Activated CD8-positive, alpha-beta T cell treated with anti-CD3 and anti-CD28 coated beads for 36 hours (primary cell): ENCODE data around the gene ASCL5. TPM values are rescaled to one million over a fixed set of nuclear protein-coding genes. Genes with fewer than 3 reads are reported as not detected.
"Not testable (repeated sequence)": the region's sequence is repeated elsewhere in the genome, so short reads cannot be mapped to it uniquely, and the experiment has no call there.

Experiments
- ATAC-seq: fragments of 200-7000 bp; cut with Tn5 transposase; one replicate; pipeline ENCODE4 v1.10.0; 2021; ENCODE audit warnings: mild to moderate bottlenecking, moderate library complexity
- CTCF ChIA-PET: fragments of 350-600 bp; sonication (Branson Sonifier 250); formaldehyde crosslinking; loops from one replicate; lab custom pipeline; 2021; ENCODE audit warnings: antibody characterized with exemption; lab: Charles Lee
- POLR2A ChIA-PET: fragments of 350-600 bp; sonication (Branson Sonifier 250); formaldehyde crosslinking; loops from one replicate; lab custom pipeline; 2021; ENCODE audit warnings: antibody characterized with exemption; lab: Charles Lee
- DNase-seq: peaks from one replicate; pipeline ENCODE4 v3.0.0-alpha.2; 2020
- H3K27ac Mint-ChIP-seq: one replicate; pipeline ENCODE4 v1.8.0; 2021; ENCODE audit warnings: mild to moderate bottlenecking, mixed read lengths
- H3K27me3 Mint-ChIP-seq: one replicate; pipeline ENCODE4 v1.8.0; 2021; ENCODE audit warnings: mixed read lengths
- H3K36me3 Mint-ChIP-seq: one replicate; pipeline ENCODE4 v1.8.0; 2021; ENCODE audit warnings: low read depth, mixed read lengths
- H3K4me1 Mint-ChIP-seq: one replicate; pipeline ENCODE4 v1.8.0; 2021; ENCODE audit warnings: low read depth, mixed read lengths
- H3K4me3 Mint-ChIP-seq: one replicate; pipeline ENCODE4 v1.8.0; 2021; ENCODE audit warnings: mild to moderate bottlenecking, moderate library complexity, mixed read lengths
- H3K9me3 Mint-ChIP-seq: one replicate; pipeline ENCODE4 v1.8.0; 2021; ENCODE audit warnings: mixed read lengths
- intact Hi-C: fragments of 100-400 bp; cut with micrococcal nuclease; formaldehyde crosslinking; loops from one replicate; pipeline ENCODE4 v1.10.0; 2022
- total RNA-seq, 2 experiments: library from RNA; stranded (reverse); gene quantifications; one replicate each; pipeline ENCODE4 v1.2.3, GENCODE V29; 2021
- TF ChIP-seq, protein P1 (sequence below): fragments of 200-600 bp; IDR thresholded peaks from one replicate; pipeline ENCODE4 v1.8.0; 2022; ENCODE audit warnings: antibody characterized with exemption, mild to moderate bottlenecking

The ASCL5 gene
- total RNA-seq, 2 experiments from 2014 or later: 0.29 to 0.36 TPM

- Mint-ChIP-seq H3K36me3 (no peaks in the 10 kb centered on the region), H3K9me3 (no peaks in the 10 kb centered on the region), H3K27me3 (peaks cover 5% of the 10 kb centered on the region), H3K4me3 (no peak overlapping the region), H3K27ac (peak overlapping the region; percentile 10), H3K4me1 (peaks cover 24% of the 10 kb centered on the region)
- CTCF ChIA-PET: interaction anchor here (1.0 to 5.3 kb wide), 7 partner anchors 11 to 50 kb away, joined by 3 to 27 read pairs (median 8); partner anchors contain the start of gene TMEM9
- ATAC-seq (no peak), DNase-seq (no peak)
- TF ChIP-seq, protein P1, sequence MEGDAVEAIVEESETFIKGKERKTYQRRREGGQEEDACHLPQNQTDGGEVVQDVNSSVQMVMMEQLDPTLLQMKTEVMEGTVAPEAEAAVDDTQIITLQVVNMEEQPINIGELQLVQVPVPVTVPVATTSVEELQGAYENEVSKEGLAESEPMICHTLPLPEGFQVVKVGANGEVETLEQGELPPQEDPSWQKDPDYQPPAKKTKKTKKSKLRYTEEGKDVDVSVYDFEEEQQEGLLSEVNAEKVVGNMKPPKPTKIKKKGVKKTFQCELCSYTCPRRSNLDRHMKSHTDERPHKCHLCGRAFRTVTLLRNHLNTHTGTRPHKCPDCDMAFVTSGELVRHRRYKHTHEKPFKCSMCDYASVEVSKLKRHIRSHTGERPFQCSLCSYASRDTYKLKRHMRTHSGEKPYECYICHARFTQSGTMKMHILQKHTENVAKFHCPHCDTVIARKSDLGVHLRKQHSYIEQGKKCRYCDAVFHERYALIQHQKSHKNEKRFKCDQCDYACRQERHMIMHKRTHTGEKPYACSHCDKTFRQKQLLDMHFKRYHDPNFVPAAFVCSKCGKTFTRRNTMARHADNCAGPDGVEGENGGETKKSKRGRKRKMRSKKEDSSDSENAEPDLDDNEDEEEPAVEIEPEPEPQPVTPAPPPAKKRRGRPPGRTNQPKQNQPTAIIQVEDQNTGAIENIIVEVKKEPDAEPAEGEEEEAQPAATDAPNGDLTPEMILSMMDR: no peak
- POLR2A ChIA-PET: interaction anchor here (4.1 kb wide), 1 partner anchor 14 kb away, joined by 24 read pairs; the partner anchor contains the start of gene TMEM9
- intact Hi-C loops: no loop called here
Measured at GRCh38 chr1:201169203-201169602, 42.2 kb upstream of the ASCL5 start.

- H3K27me3 Mint-ChIP-seq: peaks cover 5% of the 10 kb centered on the region
- intact Hi-C loops: no loop called here
- ATAC-seq: no peak
- H3K9me3 Mint-ChIP-seq: no peaks in the 10 kb centered on the region
- TF ChIP-seq, protein P1: no peak
- H3K4me3 Mint-ChIP-seq: no peak overlapping the region
- ChIA-PET CTCF (interaction anchor here (1.0 to 5.3 kb wide), 6 partner anchors 9 to 187 kb away, joined by 3 to 27 read pairs (median 4); no protein-coding TSS in a partner anchor), POLR2A (interaction anchor here (0.6 to 1.5 kb wide), 4 partner anchors 13 to 304 kb away, joined by 3 to 4 read pairs (median 4); partner anchors contain the start of gene TMEM9)
- no peaks in the 10 kb centered on the region for H3K36me3 Mint-ChIP-seq
- H3K4me1 Mint-ChIP-seq: peaks cover 19% of the 10 kb centered on the region
- no peak for DNase-seq
- H3K27ac Mint-ChIP-seq: no peak overlapping the region
Measured at GRCh38 chr1:201167041-201167991, 40.3 kb upstream of the ASCL5 start.

DNA sequence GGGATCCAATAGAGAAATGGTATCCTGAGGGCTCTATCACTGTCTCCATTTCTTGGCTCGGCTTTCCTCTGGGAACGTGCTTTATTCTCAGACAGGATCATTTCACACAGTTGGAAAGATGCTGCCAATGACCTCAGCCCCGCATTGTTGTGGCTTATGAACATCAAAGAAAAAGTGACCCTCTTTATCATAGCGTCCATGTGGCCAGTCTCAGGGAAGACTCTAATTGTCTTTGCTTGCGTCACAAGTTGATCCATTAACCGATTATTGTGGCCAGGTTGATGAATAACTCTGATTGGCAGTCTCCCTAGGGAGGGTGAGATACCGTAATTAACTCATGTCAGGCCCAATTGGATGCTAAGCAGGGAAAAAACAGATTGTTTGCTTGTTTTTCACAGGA is 37.7 kb upstream of the ASCL5 start:
- CTCF ChIA-PET: interaction anchor here (0.6 kb wide), 1 partner anchor 182 kb away, joined by 3 read pairs; no protein-coding TSS in a partner anchor
- H3K36me3 Mint-ChIP-seq: no peaks in the 10 kb centered on the region
- H3K4me3 Mint-ChIP-seq: no peak overlapping the region
- peaks cover 3% of the 10 kb centered on the region for H3K4me1 Mint-ChIP-seq
- ATAC-seq (no peak), DNase-seq (no peak)
- H3K9me3 Mint-ChIP-seq: no peaks in the 10 kb centered on the region
- peaks cover 7% of the 10 kb centered on the region for H3K27me3 Mint-ChIP-seq
- TF ChIP-seq, protein P1: no peak
- POLR2A ChIA-PET: no interaction called here
- no peak overlapping the region for H3K27ac Mint-ChIP-seq
- intact Hi-C loops: no loop called here

DNA sequence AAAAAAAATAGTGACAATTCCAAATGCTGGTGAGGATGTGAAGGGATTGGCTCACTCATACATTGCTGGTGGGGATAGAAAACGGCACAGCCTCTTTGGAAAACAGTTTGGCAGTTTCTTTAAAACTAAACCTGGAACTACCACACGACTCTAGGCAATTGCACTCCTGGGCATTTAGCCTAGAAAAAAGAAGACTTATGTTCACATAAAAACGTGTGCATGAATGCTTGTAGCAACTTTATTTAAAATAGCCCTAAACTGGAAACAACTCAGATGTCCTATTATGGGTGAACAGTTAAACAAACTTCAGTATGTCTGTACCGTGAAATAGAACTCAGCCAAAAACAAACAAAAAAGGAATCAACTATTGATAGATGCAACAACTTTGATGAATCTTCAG is 36.7 kb upstream of the ASCL5 start:
- no peak for DNase-seq
- Mint-ChIP-seq H3K27ac (no peak overlapping the region), H3K27me3 (peaks cover 8% of the 10 kb centered on the region), H3K4me3 (no peak overlapping the region), H3K36me3 (no peaks in the 10 kb centered on the region), H3K9me3 (no peaks in the 10 kb centered on the region), H3K4me1 (no peaks in the 10 kb centered on the region)
- TF ChIP-seq, protein P1: no peak
- intact Hi-C loops: no loop called here
- ChIA-PET CTCF (no interaction called here), POLR2A (no interaction called here)
- ATAC-seq: no peak

- H3K4me1 Mint-ChIP-seq, H3K27me3 Mint-ChIP-seq, DNase-seq, intact Hi-C loops, H3K36me3 Mint-ChIP-seq, ATAC-seq, H3K4me3 Mint-ChIP-seq, CTCF ChIA-PET, H3K27ac Mint-ChIP-seq, POLR2A ChIA-PET, H3K9me3 Mint-ChIP-seq: not testable (repeated sequence)
Measured at GRCh38 chr1:201163036-201163435, 36.1 kb upstream of the ASCL5 start.
